DND-41 (cell line): ENCODE measurements around the gene GANAB.
"Not testable (repeated sequence)": the region's sequence is repeated elsewhere in the genome, so short reads cannot be mapped to it uniquely, and the experiment has no call there.

Experiments
- CTCF ChIP-seq: IDR thresholded peaks from 2 replicates; pipeline ENCODE4 v1.5.1; 2012; ENCODE audit warnings: borderline replicate concordance, low read length, moderate library complexity, mild to moderate bottlenecking; ENCODE audit not compliant: poor library complexity, severe bottlenecking; ENCODE audit errors: extremely low read depth
- EZH2 ChIP-seq: IDR thresholded peaks from 3 replicates; pipeline ENCODE4 v1.6.1; 2012; ENCODE audit warnings: borderline replicate concordance, low read depth, mild to moderate bottlenecking, moderate library complexity, low read length, inconsistent platforms; ENCODE audit not compliant: severe bottlenecking

- TF ChIP-seq CTCF, EZH2: not testable (repeated sequence)
Observed at GRCh38 chr11:62675415-62675814, 29.0 kb upstream of the GANAB start.
